Skeletal muscle tissue (tissue), 4 donors: ENCODE results near the gene CASP10. TPM values are rescaled to one million over a fixed set of nuclear protein-coding genes. Genes with fewer than 3 reads are reported as not detected.
"Not testable (repeated sequence)": the region's sequence is repeated elsewhere in the genome, so short reads cannot be mapped to it uniquely, and the experiment has no call there.

Source experiments
- H3K27ac ChIP-seq: one replicate; pipeline ENCODE4 v1.7.0; 2013; ENCODE audit warnings: mild to moderate bottlenecking, low read depth, low read length, inconsistent platforms
- H3K27me3 ChIP-seq, 3 donors: one replicate each; pipeline ENCODE4 v1.7.0; 2013; ENCODE audit warnings: low read length in 3 of 3; ENCODE audit not compliant: control insufficient read depth in 3 of 3, insufficient read depth in 3 of 3
- H3K36me3 ChIP-seq, 3 donors: one replicate each; pipeline ENCODE4 v1.7.0; 2013; ENCODE audit warnings: low read length in 3 of 3; ENCODE audit not compliant: control insufficient read depth in 3 of 3, insufficient read depth in 3 of 3
- H3K4me1 ChIP-seq, 3 donors: one replicate each; pipeline ENCODE4 v1.7.0; 2013; ENCODE audit warnings: low read length in 3 of 3, mild to moderate bottlenecking in 3 of 3; ENCODE audit not compliant: control insufficient read depth in 3 of 3, insufficient read depth in 3 of 3
- H3K4me3 ChIP-seq, 3 donors: one replicate each; pipeline ENCODE4 v1.7.0; 2013; ENCODE audit warnings: low read length in 3 of 3
- H3K9ac ChIP-seq, 3 donors: one replicate each; pipeline ENCODE4 v1.7.0; 2013; ENCODE audit warnings: low read length in 3 of 3, mild to moderate bottlenecking in 3 of 3, moderate library complexity in 2 of 3, low read depth in 1 of 3
- H3K9me3 ChIP-seq, 3 donors: one replicate each; pipeline ENCODE4 v1.7.0; 2013; ENCODE audit warnings: low read length in 3 of 3; ENCODE audit not compliant: control insufficient read depth in 3 of 3
- total RNA-seq: library from RNA; depleted of rRNA; stranded (reverse); fragments of >200 nt; gene quantifications from one replicate; pipeline ENCODE4 v1.2.3, GENCODE V29; 2014
- donor health status: Osteomylitis.

Gene CASP10
- total RNA-seq, 1 donor from 2014 or later, result 16.2 TPM

DNA sequence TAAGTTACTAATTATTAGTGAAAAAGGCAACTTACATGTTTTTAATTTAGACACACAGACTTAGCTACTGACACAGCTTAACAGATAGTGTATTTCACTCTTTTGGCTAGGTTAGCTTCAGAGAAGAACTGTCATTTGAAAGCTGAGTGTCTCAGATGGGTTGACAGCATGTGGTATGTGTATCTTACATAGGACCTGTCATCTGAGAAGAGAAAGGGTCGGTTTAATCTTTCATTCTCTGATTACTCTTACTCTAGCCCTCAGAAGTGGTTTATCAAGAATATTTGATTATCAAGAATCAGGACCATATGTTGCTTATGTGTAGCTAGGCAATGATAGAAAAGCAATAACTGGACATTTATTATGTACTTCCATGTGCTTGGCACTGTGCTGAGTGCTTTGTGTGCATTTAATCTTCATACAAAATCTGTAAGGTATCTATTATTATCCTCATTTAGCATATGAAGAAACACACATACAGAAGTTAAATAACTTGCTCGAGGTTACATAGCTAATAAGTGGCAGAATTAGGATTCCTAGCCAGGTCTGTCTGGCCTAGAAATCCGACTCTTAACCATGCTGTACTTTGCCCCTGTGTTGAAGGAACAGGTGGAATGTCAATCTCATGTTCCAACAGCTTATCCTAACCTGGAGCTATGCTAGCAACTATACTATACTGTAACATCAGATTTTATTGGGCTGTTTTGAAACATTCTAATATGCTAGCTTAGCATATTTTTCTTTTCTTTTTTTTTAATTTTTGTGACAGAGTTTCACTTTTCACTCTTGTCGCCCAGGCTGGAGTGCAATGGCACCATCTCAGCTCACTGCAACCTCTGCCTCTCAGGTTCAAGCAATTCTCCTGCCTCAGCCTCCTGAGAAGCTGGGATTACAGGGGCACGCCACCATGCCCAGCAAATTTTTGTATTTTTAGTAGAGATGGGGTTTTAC is 38.6 kb upstream of the CASP10 start:
- H3K27ac ChIP-seq, result no peak overlapping the region
- peaks cover 4 to 33% (median 30%) of the 10 kb centered on the region in 3 donors for H3K36me3 ChIP-seq
- peak overlapping the region in 1 of 3 donors; percentile 9 for H3K9ac ChIP-seq
- H3K4me1 ChIP-seq, result peaks cover 7 to 15% (median 9%) of the 10 kb centered on the region in 3 donors
- H3K27me3 ChIP-seq, result no peaks in the 10 kb centered on the region
- no peaks in the 10 kb centered on the region for H3K9me3 ChIP-seq
- no peak overlapping the region for H3K4me3 ChIP-seq

DNA sequence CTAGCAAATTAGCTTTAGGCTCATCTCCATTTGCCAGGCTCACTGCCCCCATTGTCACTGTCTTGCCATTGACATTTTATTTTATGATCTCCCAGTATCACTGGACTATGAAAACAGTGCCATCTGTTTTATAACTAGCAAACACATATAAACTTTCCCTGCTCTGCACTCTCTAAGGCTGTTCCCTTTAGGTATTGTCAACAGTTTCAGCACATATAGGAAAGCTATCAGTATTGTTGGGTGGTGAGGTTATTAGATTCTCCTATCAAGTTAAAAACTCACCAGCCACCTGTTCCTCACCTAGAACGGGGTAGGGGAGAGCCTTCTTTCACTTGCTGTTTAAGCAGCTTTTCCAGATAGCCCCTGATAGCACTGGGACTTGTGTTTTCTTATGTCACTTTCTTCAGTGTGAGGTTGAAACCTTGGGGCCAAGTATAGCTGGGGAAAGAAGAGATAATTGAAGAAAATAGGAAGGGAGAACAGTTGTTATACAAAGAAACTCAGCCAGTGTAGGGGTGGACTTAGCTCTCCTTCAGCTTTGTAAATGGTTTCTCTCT is 34.4 kb upstream of the CASP10 start:
- Histone ChIP-seq H3K27me3 (no peaks in the 10 kb centered on the region), H3K36me3 (peaks cover 30 to 52% (median 47%) of the 10 kb centered on the region in 3 donors), H3K4me1 (peaks cover 23 to 34% (median 30%) of the 10 kb centered on the region in 3 donors), H3K4me3 (no peak overlapping the region), H3K9ac (no peak overlapping the region), H3K9me3 (no peaks in the 10 kb centered on the region), H3K27ac (peak overlapping the region; percentile 51)

DNA sequence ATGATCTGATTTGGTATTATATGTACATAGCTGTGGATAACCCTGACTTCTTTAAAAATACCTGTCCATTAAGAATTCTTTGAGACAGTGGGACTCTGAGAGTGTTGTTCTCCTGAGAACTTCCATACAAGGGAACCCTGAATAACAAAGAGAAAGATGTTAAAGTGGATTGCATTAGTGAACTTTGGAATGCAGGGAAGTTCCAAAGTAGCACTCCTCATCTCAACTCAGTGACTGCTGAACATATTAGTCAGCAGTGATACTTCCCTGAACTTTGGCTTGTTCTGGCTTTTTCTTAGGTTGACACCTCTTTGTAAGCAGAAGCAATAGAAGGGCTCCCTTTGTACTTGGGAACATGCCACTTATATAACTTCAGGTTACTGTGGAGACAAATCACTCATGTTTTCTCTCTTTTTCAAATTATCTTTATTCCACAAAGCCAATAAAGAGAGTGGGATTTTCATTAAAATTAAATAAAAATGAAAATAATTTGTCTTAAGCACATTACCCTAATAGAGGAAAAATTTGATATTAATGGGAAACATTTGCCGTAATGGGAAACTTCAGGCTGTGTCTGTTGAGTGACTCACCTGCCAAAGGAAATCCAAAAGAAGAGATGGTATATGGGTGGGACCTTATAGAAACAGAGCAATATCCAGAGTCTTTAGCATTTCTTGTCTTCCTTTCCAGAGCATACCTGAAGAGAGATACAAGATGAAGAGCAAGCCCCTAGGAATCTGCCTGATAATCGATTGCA is 33.7 kb upstream of the CASP10 start:
- Histone ChIP-seq H3K4me1 (peaks cover 18 to 30% (median 26%) of the 10 kb centered on the region in 3 donors), H3K27me3 (no peaks in the 10 kb centered on the region), H3K27ac (peak overlapping the region; percentile 51), H3K4me3 (no peak overlapping the region), H3K9me3 (no peaks in the 10 kb centered on the region), H3K36me3 (peaks cover 30 to 54% (median 44%) of the 10 kb centered on the region in 3 donors), H3K9ac (no peak overlapping the region)

DNA sequence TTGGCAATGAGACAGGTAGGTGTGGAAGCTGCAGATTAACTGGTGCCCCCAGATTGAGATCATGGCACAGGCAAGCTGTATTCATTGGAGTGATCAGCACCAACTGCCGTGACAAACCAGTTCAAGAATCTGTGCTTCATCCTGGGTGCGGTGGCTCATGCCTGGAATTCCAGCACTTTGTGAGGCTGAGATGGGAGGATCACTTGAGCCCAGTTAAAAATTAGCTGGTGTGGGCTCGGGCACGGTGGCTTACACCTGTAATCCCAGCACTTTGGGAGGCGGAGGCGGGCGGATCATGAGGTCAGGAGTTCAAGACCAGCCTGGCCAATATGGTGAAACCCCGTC is 33.1 kb upstream of the CASP10 start:
- not testable (repeated sequence) for H3K27ac ChIP-seq, H3K9ac ChIP-seq, H3K9me3 ChIP-seq, H3K4me3 ChIP-seq, H3K27me3 ChIP-seq
- Histone ChIP-seq H3K4me1 (peaks cover 18 to 25% (median 24%) of the 10 kb centered on the region in 3 donors), H3K36me3 (peaks cover 34 to 59% (median 46%) of the 10 kb centered on the region in 3 donors)

DNA sequence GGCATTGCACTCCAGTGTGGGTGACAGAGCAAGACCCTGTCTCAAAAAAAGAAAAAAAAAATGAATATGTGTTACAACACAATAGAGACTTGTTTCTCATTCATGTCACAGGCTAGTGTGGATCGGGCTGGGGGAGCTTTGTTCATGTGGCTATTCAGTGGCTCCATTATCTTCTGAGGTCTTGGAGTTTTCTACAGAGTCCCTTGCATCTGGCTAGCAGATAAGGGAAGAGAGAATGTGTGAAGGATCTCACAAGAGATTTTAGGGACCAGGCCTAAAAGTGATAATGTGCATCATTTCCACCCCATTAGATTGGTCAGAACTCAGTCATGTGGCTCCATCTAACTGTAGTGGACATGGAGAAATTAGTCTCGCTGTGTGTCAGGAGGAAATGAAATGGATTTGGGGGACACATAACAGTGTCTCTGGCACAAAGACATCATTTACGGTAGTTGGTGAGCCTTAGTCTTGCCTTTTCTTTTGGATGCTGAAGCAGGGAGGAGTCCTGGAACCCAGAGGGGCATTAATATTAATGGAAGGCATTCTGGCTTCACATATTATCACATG is 32.4 kb upstream of the CASP10 start:
- Histone ChIP-seq H3K9ac (no peak overlapping the region), H3K4me3 (no peak overlapping the region), H3K27ac (peak overlapping the region; percentile 72), H3K27me3 (no peaks in the 10 kb centered on the region), H3K9me3 (no peaks in the 10 kb centered on the region), H3K36me3 (peaks cover 40 to 61% (median 49%) of the 10 kb centered on the region in 3 donors), H3K4me1 (peaks cover 18 to 23% (median 23%) of the 10 kb centered on the region in 3 donors)

DNA sequence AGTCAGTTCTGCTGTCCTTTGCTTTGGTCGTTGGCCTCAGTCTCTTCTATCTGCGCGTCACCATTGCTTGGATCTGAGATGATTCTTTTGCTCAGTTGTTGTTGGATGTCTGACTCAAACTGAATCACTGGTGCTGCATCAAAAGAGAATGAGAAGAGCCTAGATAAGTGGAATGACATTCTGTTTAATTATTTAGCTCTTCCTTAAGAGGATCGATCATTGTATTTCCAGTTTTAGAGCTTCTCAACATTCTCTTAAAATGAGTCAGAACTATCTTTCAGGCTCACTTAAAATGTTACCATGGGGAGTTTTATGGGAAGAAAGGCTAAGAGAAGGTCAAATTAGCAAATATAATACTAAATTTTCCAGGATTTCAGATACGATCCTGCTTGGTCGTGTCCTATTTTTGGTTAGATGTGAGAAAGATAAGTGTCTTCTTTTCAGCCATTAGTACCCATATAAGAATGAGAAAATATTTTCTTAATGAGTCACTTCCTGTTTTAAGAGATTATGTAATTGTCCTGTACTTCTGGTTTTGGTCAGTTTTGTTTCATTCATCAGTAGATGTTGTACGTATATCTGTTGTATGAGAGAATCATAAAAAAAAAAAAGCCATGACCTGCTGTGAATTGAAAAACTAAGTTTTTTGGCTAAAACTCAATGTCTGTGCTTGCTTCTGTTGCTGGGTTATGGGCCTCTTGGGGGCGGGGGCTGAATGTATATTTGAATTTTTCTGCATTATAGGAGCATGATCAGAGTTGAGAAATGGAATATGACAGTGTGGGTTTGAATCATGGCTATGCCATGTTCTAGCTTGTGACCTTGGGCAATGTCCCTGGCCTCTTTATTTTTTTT is 31.6 kb upstream of the CASP10 start:
- no peaks in the 10 kb centered on the region for H3K9me3 ChIP-seq
- no peaks in the 10 kb centered on the region for H3K27me3 ChIP-seq
- peaks cover 44 to 66% (median 55%) of the 10 kb centered on the region in 3 donors for H3K36me3 ChIP-seq
- H3K4me3 ChIP-seq, result no peak overlapping the region
- H3K4me1 ChIP-seq, result peaks cover 18 to 23% (median 23%) of the 10 kb centered on the region in 3 donors
- H3K9ac ChIP-seq, result no peak overlapping the region
- H3K27ac ChIP-seq, result peak overlapping the region; percentile 72

DNA sequence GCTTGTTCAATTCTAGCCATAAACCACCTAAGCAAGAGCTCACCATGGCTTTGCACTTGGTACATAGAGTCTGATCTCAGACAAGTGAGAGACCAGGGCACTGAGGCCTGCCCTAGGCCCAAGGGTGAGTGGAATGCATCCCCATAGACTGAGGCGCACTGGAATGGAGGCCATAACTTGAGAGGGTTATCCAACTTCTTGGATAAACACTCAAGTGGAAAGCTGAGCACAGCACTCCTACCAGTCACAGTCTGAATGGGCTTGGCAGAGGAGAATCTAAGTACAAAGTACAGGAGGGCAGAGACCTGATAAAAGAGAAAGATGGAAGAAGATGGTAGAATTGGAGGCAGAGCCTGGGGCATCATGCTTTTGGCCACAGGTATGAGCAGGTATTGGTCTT is 30.4 kb upstream of the CASP10 start:
- H3K27me3 ChIP-seq, result no peaks in the 10 kb centered on the region
- peak overlapping the region; percentile 45 for H3K27ac ChIP-seq
- no peak overlapping the region for H3K9ac ChIP-seq
- no peaks in the 10 kb centered on the region for H3K9me3 ChIP-seq
- H3K36me3 ChIP-seq, result peaks cover 47 to 65% (median 59%) of the 10 kb centered on the region in 3 donors
- H3K4me3 ChIP-seq, result no peak overlapping the region
- peaks cover 16 to 27% (median 24%) of the 10 kb centered on the region in 3 donors for H3K4me1 ChIP-seq

DNA sequence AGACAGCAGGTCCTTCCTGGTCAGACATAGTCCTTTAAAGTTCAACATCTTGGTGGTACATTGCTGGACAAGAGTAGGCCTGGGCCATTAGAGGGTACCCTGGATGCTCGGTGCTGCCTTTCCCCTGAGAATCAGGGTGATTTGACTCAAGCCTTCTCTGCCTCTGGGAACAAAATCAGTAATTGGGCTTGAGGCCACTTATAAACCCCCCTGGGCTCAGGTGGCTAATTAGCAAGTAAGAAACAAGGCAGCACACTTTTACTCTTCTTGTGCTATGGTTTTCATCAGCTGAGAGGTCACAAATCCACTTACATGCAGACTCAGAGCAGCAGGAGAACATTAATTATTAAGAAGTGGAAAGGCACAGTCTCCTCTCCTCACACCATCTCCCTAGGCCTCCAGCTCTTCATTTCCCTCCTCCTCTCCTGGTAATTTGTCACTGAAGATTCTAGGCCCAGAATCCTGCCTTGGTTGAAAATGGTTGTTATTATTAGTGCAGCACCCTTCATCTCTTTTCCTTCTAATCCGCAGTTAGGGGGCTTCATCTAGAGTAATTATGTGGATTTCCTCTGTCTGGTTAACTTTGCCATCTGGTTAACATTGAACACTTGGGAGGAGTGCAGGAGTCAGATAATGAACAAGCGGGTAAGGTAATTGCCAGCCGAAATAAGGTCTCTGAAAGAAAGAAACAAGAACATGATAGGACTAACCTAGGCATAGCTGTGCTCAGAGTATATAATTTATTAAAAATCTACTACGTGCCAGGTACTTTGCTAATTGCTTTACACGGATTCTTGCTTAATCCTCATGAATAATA is 29.7 kb upstream of the CASP10 start:
- no peaks in the 10 kb centered on the region for H3K9me3 ChIP-seq
- H3K27me3 ChIP-seq, result no peaks in the 10 kb centered on the region
- peaks cover 23 to 33% (median 30%) of the 10 kb centered on the region in 3 donors for H3K4me1 ChIP-seq
- no peak overlapping the region for H3K9ac ChIP-seq
- H3K36me3 ChIP-seq, result peaks cover 51 to 68% (median 66%) of the 10 kb centered on the region in 3 donors
- H3K4me3 ChIP-seq, result no peak overlapping the region
- peak overlapping the region; percentile 45 for H3K27ac ChIP-seq
